Activated CD4-positive, alpha-beta T cell treated with anti-CD3 and anti-CD28 coated beads for 4 hours (primary cell): ENCODE measurements around the gene R3HDM2.

ENCODE experiments used
- DNase-seq, 2 donors: peaks; one replicate each; pipeline ENCODE4 v3.0.0-alpha.2; 2020

The R3HDM2 gene

DNA sequence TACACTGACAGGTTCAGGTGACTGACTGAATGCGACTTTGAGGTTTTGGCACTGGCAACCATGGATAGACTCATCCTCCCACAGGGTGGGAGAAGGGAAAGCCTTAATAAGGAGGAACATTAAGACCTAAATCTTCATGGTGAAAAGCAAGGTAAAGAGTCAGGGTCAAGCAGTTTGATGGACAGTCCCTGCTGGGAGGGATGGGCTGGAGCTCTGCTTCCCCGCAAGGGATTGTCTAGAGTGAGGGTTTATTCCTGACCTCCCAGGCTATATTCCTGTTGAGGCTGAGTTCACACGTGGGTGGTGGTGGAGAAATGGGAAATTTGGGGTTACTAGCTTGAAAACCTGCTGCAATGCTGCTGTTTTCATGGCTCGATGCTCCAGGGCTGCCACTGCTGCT is 170.5 kb downstream of the R3HDM2 start:
- no peak for DNase-seq

DNA sequence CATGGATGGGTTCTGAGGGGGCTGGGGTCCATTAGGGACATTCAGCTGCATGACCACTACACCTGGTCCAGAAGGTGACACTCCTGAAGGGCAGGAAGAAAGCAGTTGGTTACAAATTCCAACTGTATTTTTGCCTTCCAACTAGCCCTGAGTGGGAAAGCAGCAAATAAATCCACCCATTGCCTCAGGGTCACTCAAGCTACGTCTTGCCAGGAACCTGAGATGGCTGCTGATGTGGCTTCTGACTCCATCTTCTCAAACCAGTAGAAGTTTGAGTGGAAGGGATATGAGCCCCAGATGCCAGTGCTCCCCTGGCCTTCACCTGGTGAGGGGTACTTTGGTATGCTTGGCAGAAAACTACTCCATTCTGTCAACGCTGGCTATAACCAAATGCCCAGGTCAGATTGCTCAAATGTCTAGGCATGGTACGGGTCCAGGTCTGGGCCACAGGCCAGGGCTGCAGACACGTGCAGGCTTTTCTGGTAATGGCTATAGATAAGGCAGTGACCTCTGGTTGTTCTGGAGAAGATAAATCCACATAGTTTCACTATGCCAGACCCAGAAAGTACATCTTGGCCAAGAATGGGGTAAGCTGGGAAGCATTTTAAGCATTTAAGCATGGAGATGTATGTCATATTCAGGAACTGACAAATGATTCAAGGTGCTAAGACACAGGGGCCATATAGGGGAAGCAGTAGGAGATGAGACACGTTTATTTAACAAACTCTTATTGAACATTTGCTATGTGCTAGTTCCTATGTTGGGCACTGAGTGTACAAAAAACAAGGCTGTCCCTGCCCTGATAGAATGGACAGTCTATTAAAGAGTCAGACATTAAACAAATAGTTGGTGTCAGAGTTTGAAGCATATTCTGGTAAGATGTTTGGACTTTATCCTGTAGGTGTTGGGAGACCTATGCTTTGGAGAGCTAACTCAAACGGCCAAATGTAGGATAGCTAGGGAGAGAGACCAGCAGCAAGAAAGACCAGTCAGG is 171.6 kb downstream of the R3HDM2 start:
- no peak for DNase-seq

DNA sequence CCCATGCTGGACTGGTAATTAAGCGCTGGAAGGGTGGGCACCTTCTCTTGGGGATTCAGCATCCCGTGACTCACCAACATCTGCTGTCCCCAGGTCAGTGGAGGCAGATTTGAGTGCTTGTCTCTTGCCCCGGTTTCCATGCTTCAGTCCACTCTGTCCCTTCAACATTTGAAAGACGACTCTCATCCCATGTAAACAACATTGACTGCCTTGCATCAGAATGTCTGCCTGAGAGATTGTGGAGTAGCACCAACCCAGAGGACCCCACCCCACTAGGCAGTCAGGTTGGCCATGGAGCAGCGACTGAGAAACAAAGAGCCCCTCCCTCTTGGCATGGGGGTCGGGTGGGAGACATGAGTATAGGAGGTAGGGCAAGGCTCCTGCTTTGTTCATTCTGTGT is 174.9 kb downstream of the R3HDM2 start:
- no peak for DNase-seq

DNA sequence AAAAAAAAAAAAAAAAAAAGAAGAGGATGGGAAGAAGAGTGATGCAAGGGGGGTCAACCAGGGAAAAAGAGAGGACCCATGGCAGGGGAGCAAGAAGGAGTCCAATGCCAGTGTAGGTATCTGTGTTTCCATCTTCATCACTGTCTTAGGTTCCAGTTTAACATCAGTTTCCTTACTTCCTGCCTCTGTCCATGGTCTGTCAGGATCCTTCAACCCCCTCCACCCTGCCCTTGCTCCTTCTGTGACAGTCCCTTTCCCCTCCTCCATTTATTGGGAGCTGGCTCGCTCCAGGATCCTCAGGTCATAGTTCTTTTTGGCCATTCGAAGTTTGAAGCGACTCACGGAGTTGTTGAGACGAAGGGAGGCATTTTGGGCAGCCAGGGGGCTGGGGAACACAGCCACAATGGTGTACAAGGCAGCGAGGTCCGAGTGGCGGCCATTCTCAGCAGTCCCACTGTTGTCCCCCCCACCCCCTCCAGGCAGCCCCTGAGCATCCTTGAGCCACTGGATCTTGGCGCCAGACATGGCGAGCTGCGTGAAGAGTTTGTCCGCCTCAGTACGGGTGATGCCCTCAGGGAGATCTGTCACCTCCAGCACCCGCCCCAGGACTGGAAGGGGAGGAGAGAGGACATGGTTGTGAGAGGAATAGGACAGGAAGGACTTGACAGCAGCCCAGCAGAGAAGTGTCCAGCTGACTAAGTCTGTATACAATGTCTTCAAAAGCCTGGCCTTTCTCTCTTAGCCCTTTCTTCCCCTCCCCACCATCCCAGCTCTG is 176.2 kb downstream of the R3HDM2 start:
- no peak for DNase-seq

DNA sequence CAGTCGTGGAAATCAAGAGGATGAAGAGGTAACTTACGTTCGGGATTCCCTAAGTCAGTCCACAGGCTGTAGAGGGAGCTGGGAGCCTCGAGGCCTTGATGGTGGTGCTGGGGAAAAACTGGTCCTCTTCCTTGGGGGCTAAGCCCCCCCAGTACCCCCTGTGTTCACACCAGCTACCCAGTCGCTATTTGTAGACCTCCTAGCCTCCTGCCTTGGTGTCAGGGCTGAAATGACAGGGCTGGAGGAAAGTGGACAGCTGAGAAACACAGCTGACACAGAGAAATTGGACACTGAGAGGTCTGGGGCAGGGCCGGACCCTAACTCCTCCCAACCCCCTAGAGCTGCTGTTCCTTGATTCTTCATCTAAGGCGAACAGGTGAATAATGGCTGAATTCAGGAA is 179.9 kb downstream of the R3HDM2 start, which contains the start of gene STAC3:
Gene STAC3 (minus strand): TSS at position 232 of the 400 bp plus-strand sequence. CDS start 1,551 bp downstream, outside the sequence.
- no peak for DNase-seq

DNA sequence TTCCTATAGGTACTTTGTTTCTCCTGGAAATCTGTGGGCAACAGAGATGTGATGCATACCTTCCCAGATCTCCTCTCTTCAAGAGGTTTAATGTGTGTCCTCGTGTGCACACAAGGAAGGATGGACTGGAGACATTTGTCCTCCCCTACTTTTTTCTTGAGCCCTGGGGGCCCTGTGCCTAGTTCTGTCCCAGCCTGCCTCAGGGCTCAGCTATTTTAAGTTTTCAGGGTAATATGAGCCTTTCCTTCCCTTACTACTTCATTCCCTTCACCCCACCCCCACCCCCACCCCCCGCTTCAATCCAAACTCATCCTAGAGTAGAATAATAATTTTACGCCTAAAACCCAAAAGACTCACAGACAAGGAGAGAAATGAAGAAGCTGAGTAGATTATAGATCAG is 180.3 kb downstream of the R3HDM2 start:
- no peak for DNase-seq

DNA sequence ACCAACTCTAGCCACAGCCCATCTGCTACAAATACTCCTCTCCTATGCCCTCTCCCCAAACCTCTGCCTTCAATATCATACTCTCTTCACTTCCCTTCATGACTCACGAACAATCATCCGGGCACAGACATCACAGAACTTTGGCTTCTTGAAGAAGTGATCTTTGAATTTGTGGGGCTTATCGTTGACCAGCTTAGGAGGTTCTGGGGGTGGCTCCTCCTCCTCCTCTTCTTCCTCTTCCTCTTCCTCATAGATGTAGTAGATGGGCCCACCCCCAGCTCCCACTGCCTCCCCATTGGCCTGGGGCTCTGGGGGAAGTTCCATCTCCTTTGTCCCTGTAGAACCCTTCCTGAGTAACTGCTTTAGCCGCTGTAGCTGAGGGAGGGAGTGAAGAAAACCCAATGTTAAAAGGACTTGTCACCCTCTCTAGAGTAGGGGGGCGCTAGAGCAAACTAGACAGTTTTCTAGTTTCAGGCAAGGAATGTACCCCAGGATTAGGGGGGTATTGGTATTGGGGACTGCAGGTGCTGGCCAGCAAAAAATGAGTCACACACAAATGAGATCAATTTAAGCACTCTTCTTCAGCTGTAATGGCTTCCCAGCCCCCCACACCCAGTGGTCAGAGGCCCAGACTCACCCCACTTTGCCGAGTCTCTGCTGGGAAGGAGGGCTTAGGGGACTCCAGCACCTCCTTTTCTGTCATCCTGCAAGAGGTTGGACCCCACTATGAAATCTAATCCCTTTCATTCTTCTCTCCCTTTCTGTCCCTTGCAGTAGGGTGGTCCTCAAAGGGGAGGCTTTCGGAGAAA is 181.7 kb downstream of the R3HDM2 start:
- DNase-seq, result no peak

DNA sequence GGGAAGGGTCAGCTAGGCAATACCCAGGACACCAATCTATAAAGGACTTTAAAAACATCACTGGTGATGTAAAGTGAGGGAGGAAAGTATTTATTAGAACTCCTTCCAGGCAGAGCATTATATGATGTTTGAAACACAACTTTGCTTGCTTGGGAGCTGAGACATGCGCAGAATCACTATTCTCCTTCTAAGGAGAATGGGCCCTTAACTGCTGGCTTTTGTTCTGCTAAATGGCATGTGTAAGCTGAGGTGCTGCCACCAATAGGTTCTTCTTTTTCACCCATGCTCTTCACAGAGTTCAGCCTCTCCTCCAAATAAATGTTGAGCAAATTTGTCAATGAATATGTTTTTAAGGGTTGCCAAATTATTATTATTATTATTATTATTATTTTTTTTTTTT is 183.8 kb downstream of the R3HDM2 start:
- no peak for DNase-seq

DNA sequence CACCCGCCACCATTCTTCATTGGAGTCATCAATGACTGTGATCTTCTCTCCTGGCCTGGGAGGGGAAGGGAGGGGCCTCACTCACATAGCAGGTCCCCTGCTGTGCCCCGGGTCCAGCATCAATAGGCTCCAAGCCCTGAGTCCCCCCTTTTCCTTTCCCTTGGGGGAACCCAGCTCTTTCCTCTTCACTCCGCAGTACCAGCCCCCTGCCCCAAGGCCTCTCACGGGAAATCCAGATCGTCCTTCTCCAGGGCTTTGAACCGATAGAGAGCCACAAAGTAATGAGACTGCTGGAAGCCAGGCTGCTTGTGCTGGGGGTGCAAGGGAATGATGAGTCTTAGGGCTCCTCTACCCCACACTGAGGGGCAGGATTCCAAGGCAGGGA is 186.5 kb downstream of the R3HDM2 start:
- DNase-seq, result no peak

DNA sequence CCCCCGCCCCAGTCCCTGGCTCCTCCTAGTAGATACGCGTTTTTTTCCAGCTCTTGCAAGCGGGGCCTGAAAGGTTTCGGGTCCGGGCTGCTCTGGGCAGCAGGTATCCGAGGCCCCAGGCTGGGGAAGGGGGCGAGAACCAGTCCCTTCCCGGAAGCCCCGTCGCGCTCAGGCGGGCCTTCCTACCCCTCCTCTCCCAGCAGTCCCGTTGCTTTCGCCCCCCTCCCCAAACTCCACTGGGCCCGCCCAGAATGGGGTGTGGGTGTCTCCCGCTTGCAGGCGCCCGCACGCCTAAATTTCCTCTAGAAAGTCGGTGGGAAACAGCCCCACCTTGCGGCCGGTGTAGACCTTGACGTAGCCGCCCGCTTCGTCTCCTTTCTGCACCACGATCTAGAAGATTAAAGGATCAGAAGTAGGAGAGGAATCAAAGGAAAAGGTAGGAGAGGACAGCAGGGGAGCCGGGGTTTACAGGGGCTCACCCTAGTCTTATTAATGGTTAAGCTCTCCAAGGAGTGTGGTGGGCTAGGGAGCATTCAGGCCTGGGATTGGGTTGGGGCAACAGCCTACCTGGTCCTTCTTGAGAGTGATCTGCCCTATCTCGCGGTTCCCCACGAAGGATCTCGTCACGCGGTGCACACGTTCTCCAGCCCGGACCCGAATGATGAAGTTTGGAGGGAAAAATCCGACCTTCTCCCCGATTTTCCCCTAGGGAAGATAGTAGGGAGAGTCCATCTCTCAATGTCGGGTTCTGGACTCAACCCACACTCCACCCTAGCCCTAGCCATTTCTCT is 187.1 kb downstream of the R3HDM2 start:
- peak; percentile 76 to 83 for DNase-seq

DNA sequence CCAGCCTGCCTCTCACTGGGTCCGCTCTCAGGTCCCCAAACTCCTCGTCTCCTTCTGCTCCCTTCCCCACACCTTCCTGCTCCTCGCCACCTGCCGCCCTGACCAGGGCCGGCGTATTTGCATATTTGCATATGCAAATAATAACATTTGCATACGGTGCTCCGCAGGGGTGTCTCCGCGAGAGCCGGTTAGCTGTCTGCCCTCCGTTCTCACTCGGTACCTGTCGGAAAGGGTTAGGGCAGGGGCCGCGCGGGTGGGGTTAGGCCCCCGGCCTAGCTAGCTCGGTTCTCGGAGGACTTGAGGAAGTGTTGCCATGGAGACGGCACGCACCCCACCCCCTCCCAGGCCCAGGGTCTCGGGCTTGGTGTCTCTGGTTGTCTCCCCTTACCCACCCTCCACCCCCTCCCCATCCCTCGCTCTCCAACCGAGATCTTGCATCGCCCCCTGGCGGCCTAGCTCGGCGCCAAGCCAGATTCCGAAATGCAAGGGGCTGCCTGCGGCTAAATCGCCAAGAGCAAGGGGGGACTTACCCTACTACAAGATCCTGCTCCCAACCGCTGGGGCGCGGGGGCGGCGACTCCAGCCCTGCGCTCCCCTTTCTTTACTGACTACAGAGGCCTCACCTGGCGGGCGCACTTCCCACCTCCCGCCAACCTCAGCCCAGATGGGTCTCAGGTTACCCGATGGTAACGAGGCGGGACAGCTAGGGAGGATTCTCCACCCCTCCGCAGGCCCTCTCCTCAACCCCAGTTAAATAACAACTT is 188.0 kb downstream of the R3HDM2 start:
- DNase-seq, result peak; percentile 56 to 75

DNA sequence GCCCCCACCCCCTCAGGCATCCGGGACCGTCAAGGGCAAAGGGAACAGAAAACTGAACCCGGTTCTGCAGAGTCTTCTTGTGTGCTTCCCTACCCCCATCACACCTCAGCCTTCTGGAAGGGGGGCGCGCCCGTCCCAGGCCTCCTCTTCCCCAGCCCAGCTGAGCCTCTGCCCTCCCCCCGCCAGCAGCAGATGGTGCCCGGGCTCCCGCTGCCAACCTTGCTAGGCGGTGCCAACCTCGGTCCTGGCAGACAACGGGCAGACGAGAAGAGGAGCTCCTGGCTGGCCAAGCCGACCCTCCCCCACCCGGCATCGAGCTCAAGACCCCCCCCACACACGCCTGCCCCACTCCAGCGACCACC is 188.5 kb downstream of the R3HDM2 start:
- DNase-seq, result no peak

DNA sequence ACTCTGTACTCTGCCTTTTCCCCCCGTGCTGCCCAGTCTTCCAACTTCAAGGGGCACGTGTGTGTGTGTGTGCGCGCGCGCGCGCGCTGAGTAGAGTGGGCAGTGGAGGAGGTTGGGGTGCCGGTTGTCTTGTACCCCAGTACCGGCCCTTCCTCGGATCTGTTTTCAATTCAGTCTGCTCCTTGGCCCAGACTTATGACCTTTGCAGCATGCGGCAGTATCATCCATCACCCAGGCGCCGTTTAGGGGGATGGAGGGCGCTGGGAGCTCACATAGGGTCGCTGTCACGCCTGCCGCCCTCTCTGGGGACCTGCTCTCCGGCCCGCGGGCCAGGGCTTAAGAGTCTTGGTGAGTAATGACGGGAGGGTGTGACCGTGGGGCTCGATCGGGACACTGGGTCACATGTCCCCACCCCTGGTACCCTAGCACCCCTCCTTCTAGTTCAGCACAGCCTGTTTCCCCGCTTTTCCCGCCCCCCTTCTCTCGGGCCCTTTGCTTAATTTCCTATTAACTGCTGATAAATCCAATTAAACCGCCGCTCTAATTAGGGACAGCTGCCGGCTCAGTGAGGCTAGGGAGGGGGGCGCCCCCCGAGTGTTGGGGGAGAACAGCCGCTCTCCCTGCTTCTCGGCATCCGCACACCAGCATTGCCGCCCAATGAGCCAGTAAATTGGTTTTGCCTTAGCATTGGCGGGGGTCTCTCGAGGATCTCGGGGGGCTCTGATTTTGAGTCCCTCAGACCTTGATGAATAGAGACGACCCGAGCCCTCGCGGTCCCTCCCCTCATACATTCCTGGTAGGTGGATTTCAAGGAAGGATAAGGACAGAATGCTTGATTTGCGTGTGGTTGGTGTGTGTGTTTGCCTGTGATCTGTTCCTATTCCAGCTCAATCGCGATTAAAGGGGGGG is 189.2 kb downstream of the R3HDM2 start:
- no peak for DNase-seq

DNA sequence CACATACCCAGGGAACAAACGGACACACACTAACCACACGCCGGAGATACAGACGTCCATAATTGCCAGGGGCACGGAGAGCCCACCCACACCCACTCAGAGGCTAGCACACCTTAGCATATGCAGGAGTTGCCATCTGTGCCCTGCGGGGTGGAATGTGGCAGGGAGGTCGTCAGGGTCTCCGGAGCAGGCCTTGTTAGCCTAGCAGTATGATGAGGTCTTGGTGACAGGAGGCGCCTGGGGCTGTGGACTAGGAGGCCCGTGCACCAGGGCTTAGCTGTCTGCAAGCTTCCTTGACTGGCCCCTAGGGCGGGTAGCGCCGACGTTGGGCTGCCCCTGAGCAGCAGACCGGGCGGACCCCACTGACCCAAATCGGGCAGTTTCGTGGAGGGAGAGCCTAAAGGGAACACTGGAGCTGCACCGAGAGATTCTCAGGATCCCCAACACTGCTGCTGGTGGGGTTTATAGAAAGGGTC is 189.9 kb downstream of the R3HDM2 start:
- DNase-seq, result no peak

DNA sequence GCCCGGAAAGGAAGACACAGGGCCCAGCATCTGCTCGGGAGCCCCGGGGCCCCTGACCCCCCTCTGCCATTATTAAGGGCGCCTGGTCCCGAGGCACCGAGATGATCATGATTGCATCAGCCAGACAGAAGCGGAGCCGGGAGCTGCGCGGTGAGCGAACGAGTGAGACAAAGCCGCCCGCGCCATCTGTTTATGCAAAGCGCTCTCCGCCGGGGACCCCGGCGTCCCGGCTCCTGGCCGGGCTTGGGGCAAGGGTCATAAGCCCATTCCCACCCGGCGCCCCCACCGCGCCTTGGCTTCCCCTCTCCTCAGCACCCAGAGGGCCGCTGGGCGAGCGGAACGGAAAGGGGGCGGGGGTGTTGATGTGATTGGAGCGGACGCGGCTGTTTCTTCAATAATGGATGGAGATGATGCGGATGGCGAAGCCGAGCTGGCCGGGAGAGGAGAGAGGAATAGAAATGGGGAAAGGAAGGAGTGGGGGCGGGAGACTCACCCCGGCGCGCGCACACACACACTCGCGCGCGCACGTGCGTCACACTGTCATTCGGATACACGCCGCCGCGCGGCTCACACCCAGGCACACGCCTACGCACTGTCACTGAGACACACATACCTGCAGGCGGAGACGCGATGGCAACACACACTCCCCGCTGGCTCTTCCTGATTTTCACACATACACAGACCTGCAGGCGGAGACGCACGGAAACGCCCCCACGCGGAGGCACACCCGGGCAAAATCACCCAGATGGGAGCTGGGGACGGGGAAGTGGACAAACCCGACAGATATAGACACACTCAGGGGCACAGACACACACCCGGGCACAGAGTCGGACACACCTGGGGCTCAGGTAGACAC is 190.5 kb downstream of the R3HDM2 start:
- peak; percentile 91 for DNase-seq

DNA sequence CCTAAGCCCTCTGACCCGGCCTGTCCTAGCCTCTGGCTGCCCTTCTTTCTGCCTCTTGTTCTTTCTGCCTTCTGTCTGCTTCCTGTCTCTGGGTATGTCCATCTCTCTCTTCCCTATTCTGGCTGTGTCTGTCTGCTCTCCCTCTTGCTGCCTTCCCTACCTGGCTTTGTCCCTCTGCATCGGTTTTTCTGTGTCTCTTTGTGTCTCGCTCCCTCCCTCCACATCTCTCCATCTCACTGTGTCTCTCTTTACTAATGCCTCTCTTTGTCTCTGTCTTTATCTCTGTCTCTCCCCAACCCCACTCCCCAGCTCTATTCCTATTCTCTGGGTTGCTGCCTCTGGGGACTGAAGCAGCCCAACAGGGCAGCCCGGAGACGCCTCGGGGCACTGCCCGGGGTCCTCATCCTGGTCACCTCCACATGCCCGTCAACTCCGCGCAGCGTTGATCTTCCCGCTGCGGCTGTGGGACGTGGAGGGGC is 191.2 kb downstream of the R3HDM2 start:
- no peak for DNase-seq

DNA sequence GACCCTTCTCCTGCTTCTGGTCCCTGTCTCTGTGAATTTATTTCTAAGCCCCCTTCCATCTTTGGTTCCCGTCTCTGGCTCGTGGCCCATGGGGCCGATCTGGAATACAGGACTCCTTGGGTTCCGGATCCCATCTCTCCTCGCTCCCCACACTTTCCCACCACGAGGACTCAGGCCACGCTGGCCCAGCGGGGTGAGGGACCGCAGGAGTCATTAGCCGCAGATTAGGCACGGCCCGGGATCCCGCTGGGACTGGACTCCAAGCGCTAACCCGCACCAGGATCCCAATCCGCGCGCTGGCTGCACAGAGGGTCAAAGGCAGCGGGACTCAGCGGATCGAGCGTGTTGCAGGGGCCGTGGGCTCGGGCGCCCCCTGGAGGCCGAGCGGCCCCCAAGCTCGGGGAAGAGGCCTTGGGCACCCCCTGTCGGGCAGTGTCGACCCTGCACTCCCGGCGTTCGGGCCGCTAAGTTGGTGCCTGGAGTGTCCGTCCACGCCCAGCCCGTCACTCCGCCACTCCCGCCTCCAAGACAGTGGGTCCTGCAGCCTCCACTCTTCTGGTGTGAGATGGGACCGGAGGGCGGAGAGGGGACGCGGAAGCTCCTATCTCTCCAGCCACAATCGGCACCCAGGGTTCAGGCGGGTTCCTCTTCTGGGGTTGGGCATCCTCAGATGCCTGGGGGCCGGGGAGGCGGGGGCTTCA is 191.8 kb downstream of the R3HDM2 start:
- peak; percentile 84 to 87 for DNase-seq
